ENCODE measurements around the gene TELO2.

Gene TELO2

DNA sequence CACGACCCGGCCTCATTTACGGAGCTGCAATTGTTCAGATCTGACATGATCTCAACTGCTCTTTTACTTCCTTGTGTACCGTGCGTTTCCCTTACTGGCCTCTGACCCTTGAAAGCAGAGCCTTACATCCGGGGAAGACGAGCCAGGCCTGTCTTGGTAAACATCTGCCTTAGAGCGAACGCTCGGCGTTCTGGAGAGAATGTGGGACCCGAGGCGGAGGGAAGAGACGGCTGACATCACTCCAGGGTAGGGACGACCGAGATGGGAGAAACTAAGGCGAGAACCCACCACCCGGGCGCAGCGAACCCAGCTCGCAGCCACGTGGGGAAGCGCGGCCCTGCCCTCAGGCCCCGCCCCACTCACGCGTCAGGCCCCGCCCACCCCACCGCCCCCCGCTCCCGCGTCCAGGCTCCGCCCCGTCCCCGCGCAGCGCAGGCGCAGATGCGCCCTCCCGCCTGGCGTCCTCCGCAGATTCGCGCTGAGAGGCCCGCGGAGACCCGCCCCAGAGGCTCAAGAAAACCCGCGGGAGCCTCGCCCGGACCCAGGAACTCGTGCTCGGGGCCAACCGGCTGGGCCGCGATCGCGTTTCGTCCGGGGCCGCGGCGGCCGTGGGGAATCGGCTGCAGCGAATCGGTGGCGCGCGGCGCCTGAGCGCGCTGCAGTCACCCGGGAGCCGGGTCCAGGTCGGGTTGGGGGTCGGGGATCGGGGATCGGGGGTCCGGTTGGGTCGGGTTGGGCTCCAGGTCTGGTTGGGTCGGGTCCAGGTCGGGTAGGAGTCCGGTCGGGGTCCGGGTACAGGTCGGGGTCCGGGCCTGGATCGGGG lies at the start of gene TELO2:
TELO2 (plus strand) TSS at position 438 of the 823 bp plus-strand sequence. CDS start 922 bp downstream, outside the sequence.
- DNase-seq (ENCODE audit: low read depth) = peak; percentile 14

- no peak for DNase-seq (ENCODE audit: low read depth)
These were observed 49.7 kb upstream of the TELO2 start for GRCh38 chr16:1443403-1443973.

- DNase-seq (ENCODE audit: low read depth) = no peak
These were observed 49.0 kb upstream of the TELO2 start, which contains the start of gene CCDC154 for GRCh38 chr16:1443980-1444729. Gene CCDC154, minus strand, starts transcription at chr16:1444556. Its CDS starts 234 bp downstream, at chr16:1444322.

GRCh38 chr16:1444730-1445517 lies 48.2 kb upstream of the TELO2 start:
- DNase-seq (ENCODE audit: low read depth) = no peak

DNA sequence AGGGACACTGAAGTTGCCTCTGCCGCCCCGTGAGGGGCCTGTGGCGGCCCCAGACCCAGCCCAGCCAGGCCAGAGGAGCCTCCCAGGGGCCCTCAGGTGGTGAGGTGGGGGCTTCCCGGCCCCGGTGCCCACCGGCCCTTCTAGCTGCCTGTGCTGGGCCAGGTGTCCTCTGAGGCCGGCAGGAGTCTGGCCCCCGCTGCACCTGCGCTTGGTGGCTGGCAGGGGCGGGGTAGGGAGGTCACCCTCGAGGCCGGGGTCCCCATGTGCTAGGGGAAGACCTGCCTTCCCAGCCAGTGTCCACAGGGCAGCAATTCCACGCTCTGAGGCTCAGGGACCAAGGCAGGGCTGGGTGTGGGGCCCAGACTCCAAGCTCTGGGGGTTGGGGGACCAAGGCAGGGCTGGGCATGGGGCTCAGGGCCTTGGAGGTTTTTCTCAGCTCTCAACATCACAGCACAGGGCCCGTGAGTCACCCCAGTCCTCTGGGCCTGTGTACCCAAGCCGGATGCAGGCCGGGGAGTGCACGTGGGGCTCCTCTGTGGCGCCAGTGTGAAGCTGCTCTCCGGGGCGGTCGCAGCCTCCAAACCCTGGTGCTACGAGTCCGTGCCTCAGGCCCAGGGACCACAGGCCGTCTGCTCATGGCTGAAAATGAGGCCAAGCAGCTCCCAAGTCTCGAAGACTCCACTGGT lies 47.5 kb upstream of the TELO2 start:
- DNase-seq (ENCODE audit: low read depth) = no peak

- no peak for DNase-seq (ENCODE audit: low read depth)
These were observed 46.7 kb upstream of the TELO2 start for GRCh38 chr16:1446296-1447080.

DNA sequence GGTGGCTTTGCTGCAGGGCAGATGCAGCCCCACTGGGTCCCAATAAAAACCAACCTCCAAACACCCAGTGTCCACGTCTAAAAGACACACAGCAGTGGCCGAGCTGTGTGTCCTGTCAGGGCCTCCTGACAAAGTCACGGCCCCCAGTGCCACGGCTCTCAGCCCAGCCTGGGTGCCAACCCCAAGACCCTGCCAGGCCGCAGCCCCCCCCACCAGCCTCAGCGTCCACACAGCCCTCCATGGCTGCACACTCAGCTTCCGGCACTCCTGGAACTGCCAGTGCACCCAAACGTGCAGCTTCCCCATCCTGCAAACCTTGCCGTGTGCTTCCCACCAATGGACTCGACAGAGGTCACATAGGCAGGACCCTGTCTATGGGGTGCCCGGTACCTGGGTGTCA lies 45.2 kb upstream of the TELO2 start:
- DNase-seq (ENCODE audit: low read depth) = no peak

- DNase-seq (ENCODE audit: low read depth) = no peak
These were observed 44.5 kb upstream of the TELO2 start for GRCh38 chr16:1448536-1449116.

- no peak for DNase-seq (ENCODE audit: low read depth)
These were observed 43.9 kb upstream of the TELO2 start for GRCh38 chr16:1449201-1449788.

DNA sequence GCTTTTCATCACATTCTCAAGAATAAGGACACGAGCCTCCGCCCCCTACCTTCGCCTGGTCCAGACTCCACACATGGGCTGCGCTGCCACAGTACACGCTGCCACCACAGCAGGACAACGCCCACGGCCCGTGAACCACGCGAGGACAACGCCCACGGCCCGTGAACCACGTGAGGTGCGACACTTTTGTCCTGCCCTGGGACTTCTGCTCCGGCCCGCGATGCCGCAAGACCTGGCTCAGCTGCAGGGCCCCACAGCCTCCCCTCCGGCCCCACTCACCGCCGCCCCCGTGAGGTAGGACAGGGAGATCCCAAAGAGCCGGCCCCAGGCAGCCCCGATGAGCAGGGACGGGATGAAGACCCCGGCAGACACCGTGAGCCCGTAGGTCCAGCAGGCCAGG lies 42.9 kb upstream of the TELO2 start:
- no peak for DNase-seq (ENCODE audit: low read depth)

- no peak for DNase-seq (ENCODE audit: low read depth)
These were observed 42.3 kb upstream of the TELO2 start for GRCh38 chr16:1450841-1451240.

DNA sequence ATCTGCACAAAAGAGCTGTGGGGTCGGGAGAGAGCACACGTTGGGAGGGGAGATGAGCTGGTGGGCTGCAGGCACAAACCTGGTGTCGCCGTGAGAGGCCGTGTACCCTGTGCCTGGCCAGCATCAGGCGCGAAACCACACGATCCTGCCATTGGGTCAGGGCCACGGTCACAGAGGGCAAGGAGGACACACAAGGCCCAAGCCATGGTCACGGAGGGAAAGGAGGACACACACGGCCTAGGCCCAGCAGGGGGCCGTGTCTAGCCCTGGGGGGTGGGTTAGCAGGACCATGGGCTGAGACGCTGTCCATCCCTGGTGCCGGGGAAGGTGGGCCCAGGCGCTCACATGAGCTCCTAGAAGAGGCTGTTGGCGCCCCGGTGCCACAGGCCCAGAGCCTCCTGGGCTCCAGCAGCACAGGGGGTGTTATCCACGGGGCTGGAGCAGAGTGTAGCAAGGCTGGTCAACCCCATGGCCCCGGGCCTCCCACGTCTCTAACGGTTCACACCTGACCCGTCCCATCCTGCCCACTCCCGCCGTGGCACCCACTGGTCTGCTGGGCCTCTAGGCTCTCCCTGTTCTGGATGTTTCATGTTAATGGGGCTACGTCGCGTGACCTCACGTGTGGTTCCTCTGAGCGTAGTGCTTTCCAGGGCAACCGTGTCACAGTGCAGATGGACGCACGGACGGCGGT lies 41.3 kb upstream of the TELO2 start:
- no peak for DNase-seq (ENCODE audit: low read depth)

DNA sequence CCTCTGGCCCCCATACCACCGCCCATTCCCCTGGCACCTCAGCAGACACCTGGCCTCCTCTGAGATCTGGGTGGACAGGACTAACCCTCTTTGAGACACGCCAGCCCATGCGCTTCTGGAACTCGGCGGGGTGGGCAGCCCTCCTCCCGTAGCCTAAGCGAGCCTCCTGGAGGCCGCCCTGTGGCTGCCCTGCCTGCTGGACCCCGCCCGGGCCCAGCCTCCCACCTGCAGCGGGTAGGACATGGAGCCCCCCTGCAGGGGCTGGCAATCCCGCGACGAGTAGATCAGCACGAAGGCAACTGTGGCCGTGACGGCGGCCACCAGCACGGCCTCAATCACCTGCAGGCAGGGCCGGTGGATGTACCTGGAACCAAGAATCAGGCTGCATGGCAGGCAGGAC lies 40.6 kb upstream of the TELO2 start:
- DNase-seq (ENCODE audit: low read depth) = no peak

- DNase-seq (ENCODE audit: low read depth) = no peak
These were observed 39.8 kb upstream of the TELO2 start for GRCh38 chr16:1453316-1453715.

DNA sequence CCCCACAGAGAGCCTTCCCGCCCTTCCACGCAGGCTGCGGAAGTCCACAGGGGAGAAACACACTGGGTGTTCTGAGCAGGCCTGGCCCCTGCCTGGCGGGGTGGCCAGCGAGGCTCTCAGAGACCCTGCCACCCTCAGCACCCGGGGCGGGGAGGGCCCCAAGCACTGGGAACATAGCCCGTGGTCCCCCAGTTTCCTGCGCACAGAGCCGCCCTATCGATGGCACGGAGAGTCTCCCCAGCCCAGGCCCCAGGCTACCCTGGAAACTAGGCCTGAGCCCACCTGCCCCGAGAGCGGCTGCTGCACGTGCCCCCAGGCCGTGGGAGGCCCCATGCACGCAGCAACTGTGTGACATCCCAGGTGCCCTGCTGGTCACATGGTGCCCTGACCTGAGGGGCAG lies 38.6 kb upstream of the TELO2 start:
- DNase-seq (ENCODE audit: low read depth) = no peak

GRCh38 chr16:1455190-1456171 lies 37.7 kb upstream of the TELO2 start:
- DNase-seq (ENCODE audit: low read depth) = no peak

GRCh38 chr16:1456951-1457350 lies 36.2 kb upstream of the TELO2 start:
- no peak for DNase-seq (ENCODE audit: low read depth)

Data from GM04503 (cell line).